K562 (cell line): ENCODE data around the gene NUTF2. TPM values are rescaled to one million over a fixed set of nuclear protein-coding genes. Genes with fewer than 3 reads are reported as not detected.

Source experiments
- ATAC-seq: fragments of 200-7000 bp; cut with Tn5 transposase; 3 replicates; pipeline ENCODE4 v1.9.1; 2020; ENCODE audit warnings: moderate library complexity
- BruUV-seq: library from RNA; stranded (reverse); fragments of 400-500 nt; replicated peaks from 2 replicates; lab custom pipeline; 2021; lab: Mats Ljungman, UMichigan
- CTCF ChIA-PET: fragments of 300-600 bp; formaldehyde crosslinking; extraction: SDS; loops from one replicate; lab custom pipeline; 2021; ENCODE audit warnings: low intra/inter-chr PET ratio; lab: Yijun Ruan, JAX
- POLR2A ChIA-PET: fragments of 300-600, 350-650 bp; sonication (Branson Sonifier 250); formaldehyde crosslinking; extraction: SDS; loops from one replicate; lab custom pipeline; 2021; ENCODE audit warnings: antibody characterized with exemption, inconsistent platforms; lab: Yijun Ruan, JAX
- DNase-seq, 4 experiments: peaks; one replicate each; pipeline versions ENCODE4 v3.0.0 to v3.0.0-alpha.2; 2011 to 2018; ENCODE audit warnings: low spot score in 3 of 4, mixed read lengths in 3 of 4; ENCODE audit errors: extremely low read depth in 1 of 4
- FAIRE-seq: peaks from 2 replicates; lab custom pipeline; 2011; peaks lifted over from hg19 to GRCh38; lab: Jason Lieb, UNC
- H2AFZ ChIP-seq: 2 replicates; pipeline ENCODE4 v1.6.0; 2011; ENCODE audit warnings: low read depth, low read length, control low read depth, inconsistent platforms
- H3K27ac ChIP-seq: fragments of 200-600 bp; 3 replicates; pipeline ENCODE4 v1.8.0; 2011; ENCODE audit warnings: low read depth, mild to moderate bottlenecking, control low read depth, inconsistent platforms, low read length, moderate library complexity, mixed read lengths; ENCODE audit errors: extremely low read depth
- H3K27me3 ChIP-seq, 2 experiments: fragments of 300-600 bp in 1 of 2; 2 replicates in 1 of 2; 3 replicates in 1 of 2; pipeline versions ENCODE4 v1.6.0 to v1.8.0; 2011; ENCODE audit warnings: inconsistent platforms in 2 of 2, low read length in 2 of 2, mild to moderate bottlenecking in 1 of 2, mixed read lengths in 1 of 2, moderate library complexity in 1 of 2; ENCODE audit not compliant: control insufficient read depth in 2 of 2, insufficient read depth in 2 of 2
- H3K36me3 ChIP-seq: fragments of 300-600 bp; 3 replicates; pipeline ENCODE4 v1.8.0; 2011; ENCODE audit warnings: mild to moderate bottlenecking, low read length, inconsistent platforms; ENCODE audit not compliant: control insufficient read depth, insufficient read depth
- H3K4me1 ChIP-seq, 2 experiments: fragments of 200-600 bp in 1 of 2; replicated peaks in 1 of 2; 2 replicates in 1 of 2; 3 replicates in 1 of 2; pipeline versions ENCODE4 v1.5.1 to v1.8.0; 2011; ENCODE audit warnings: inconsistent platforms in 2 of 2, low read length in 2 of 2, mild to moderate bottlenecking in 1 of 2, mixed read lengths in 1 of 2, moderate library complexity in 1 of 2; ENCODE audit not compliant: control insufficient read depth in 2 of 2, insufficient read depth in 2 of 2
- H3K4me2 ChIP-seq: 2 replicates; pipeline ENCODE4 v1.6.1; 2011; ENCODE audit warnings: low read length, control low read depth, inconsistent platforms, mixed read lengths; ENCODE audit not compliant: insufficient read depth
- H3K4me3 ChIP-seq: fragments of 200-600 bp; sonication (generic), shearing (Covaris generic); 2 replicates; pipeline ENCODE4 v1.5.1; 2016; ENCODE audit warnings: control low read depth, inconsistent platforms
- H3K79me2 ChIP-seq: fragments of 200-600 bp; 3 replicates; pipeline ENCODE4 v1.8.0; 2011; ENCODE audit warnings: low read length, inconsistent platforms; ENCODE audit not compliant: control insufficient read depth, insufficient read depth
- H3K9ac ChIP-seq, 2 experiments: 2 replicates each; pipeline versions ENCODE4 v1.6.0 to v1.6.1; 2011; ENCODE audit warnings: low read depth in 2 of 2, low read length in 2 of 2, control low read depth in 1 of 2, inconsistent platforms in 1 of 2, mild to moderate bottlenecking in 1 of 2, mixed read lengths in 1 of 2; ENCODE audit not compliant: insufficient read depth in 1 of 2
- H3K9me1 ChIP-seq: one replicate; pipeline ENCODE4 v1.6.0; 2011; ENCODE audit warnings: inconsistent platforms, mild to moderate bottlenecking, low read length, moderate library complexity; ENCODE audit not compliant: control insufficient read depth, insufficient read depth
- H3K9me3 ChIP-seq: replicated peaks from 2 replicates; pipeline ENCODE4 v1.5.1; 2011; ENCODE audit warnings: low read depth, low read length, inconsistent platforms; ENCODE audit not compliant: control insufficient read depth, insufficient read depth
- H4K20me1 ChIP-seq: replicated peaks from 2 replicates; pipeline ENCODE4 v1.6.1; 2011; ENCODE audit warnings: low read length, inconsistent platforms, mixed read lengths; ENCODE audit not compliant: control insufficient read depth, insufficient read depth
- ARID1B ChIP-seq: fragments of 450-650 bp; IDR thresholded peaks from 2 replicates; pipeline ENCODE4 v1.6.1; 2016; ENCODE audit warnings: antibody characterized with exemption, mild to moderate bottlenecking, inconsistent platforms
- CREBBP ChIP-seq: IDR thresholded peaks from one replicate; pipeline ENCODE4 v1.6.1; 2012; ENCODE audit warnings: low read depth, mild to moderate bottlenecking, control low read depth, inconsistent platforms, low read length
- DPF2 ChIP-seq: fragments of 450-650 bp; IDR thresholded peaks from 2 replicates; pipeline ENCODE4 v1.6.1; 2016
- FOS ChIP-seq: IDR thresholded peaks from 3 replicates; pipeline ENCODE4 v1.6.1; 2011; ENCODE audit not compliant: insufficient read length; ENCODE audit errors: extremely low read depth
- HDAC1 ChIP-seq, 2 experiments: fragments of 450-650 bp; IDR thresholded peaks; 2 replicates each; pipeline ENCODE4 v1.6.1; 2016 to 2017; ENCODE audit warnings: inconsistent platforms in 1 of 2, mild to moderate bottlenecking in 1 of 2, moderate library complexity in 1 of 2
- JUND ChIP-seq, 2 experiments: IDR thresholded peaks; 2 replicates in 1 of 2; 3 replicates in 1 of 2; pipeline ENCODE4 v1.6.1; 2011; ENCODE audit warnings: borderline replicate concordance in 2 of 2, low read depth in 2 of 2, low read length in 2 of 2, improper control_type of control experiment in 1 of 2, missing biosample characterization in 1 of 2, missing genetic modification characterization in 1 of 2, missing genetic modification reagents in 1 of 2
- KLF10 ChIP-seq: fragments of 250-450 bp; sonication (Bioruptor Pico); IDR thresholded peaks from 2 replicates; pipeline ENCODE4 v1.6.1; 2021; ENCODE audit warnings: matching md5 sums
- MAFK ChIP-seq: IDR thresholded peaks from 2 replicates; pipeline ENCODE4 v1.6.1; 2011; ENCODE audit warnings: low read length, improper control_type of control experiment
- SMARCE1 ChIP-seq: fragments of 450-650 bp; IDR thresholded peaks from 2 replicates; pipeline ENCODE4 v1.7.1; 2016; ENCODE audit warnings: mild to moderate bottlenecking
- SP2 ChIP-seq: IDR thresholded peaks from 2 replicates; pipeline ENCODE4 v1.6.1; 2011; ENCODE audit warnings: mild to moderate bottlenecking, low read depth, low read length, moderate library complexity; ENCODE audit not compliant: poor library complexity, severe bottlenecking; ENCODE audit errors: extremely low read depth
- SRSF7 ChIP-seq: fragments of 200-400 bp; formaldehyde crosslinking; optimal IDR thresholded peaks from 2 replicates; pipeline ENCODE3; 2017; ENCODE audit warnings: mild to moderate bottlenecking, low read depth, low read length
- TFAP4 ChIP-seq: sonication (generic); formaldehyde crosslinking; IDR thresholded peaks from 2 replicates; pipeline ENCODE4 v1.8.0; 2022; ENCODE audit warnings: missing genetic modification reagents, mild to moderate bottlenecking, moderate library complexity, borderline replicate concordance
- ZKSCAN8 ChIP-seq: fragments of 200-800 bp; sonication (Bioruptor generic); IDR thresholded peaks from 2 replicates; pipeline ENCODE4 v1.6.1; 2016; ENCODE audit warnings: missing genetic modification characterization, missing compliant biosample characterization
- ZNF146 ChIP-seq: IDR thresholded peaks from one replicate; pipeline ENCODE4 v1.6.1; 2018; ENCODE audit warnings: missing compliant biosample characterization; ENCODE audit not compliant: unreplicated experiment
- WGBS: fragments of 100-300 bp; shearing (Covaris generic); methylation state at CpG from one replicate; pipeline ENCODE4 v1.1.6; 2016; ENCODE audit warnings: low coverage, mixed read lengths; ENCODE audit not compliant: insufficient coverage; ENCODE audit errors: missing lambda C conversion rate; 5-methylcytosine and 5-hydroxymethylcytosine counted together
- in situ Hi-C: fragments of 300-500 bp; cut with MboI; formaldehyde crosslinking; loops from 4 replicates; pipeline ENCODE4 v1.15.0; 2018; ENCODE audit warnings: inconsistent platforms, mixed read lengths
- intact Hi-C: fragments of 100-400 bp; cut with micrococcal nuclease; formaldehyde crosslinking; loops from 2 replicates; pipeline ENCODE4 v1.14.2; 2022
- polyA plus RNA-seq, 8 experiments: library from polyadenylated mRNA; depleted of rRNA in 4 of 8; stranded (reverse) in 5 of 8; unstranded in 3 of 8; fragments of >200 nt; fragmentation: Nextera tagmentation in 2 of 8; fragmentation: Illumina TruSeq in 1 of 8; extraction: Ambion mirVana in 2 of 8; extraction: Trizol in 1 of 8; gene quantifications; 2 replicates each; pipeline versions ENCODE4 v1.2.1 to v1.2.3, GENCODE V29; 2011 to 2014; ENCODE audit warnings: inconsistent platforms in 1 of 8, missing spikeins in 1 of 8
- total RNA-seq, 7 experiments: library from RNA; depleted of rRNA in 6 of 7; stranded (reverse); fragments of >200 nt in 6 of 7; fragmentation: Illumina TruSeq in 2 of 7; extraction: Trizol in 2 of 7; gene quantifications; 2 replicates each; pipeline versions ENCODE4 v1.2.1 to v1.2.3, GENCODE V29; 2011 to 2021; ENCODE audit warnings: low replicate concordance in 1 of 7
- TF ChIP-seq, protein P1 (sequence below): fragments of 450-650 bp; IDR thresholded peaks from 2 replicates; pipeline ENCODE4 v1.6.1; 2016
- TF ChIP-seq, protein P2 (sequence below): sonication (generic); formaldehyde crosslinking; IDR thresholded peaks from 2 replicates; pipeline ENCODE4 v1.8.0; 2022; ENCODE audit warnings: mild to moderate bottlenecking, missing genetic modification reagents, borderline replicate concordance

Gene NUTF2
- total and polyA plus RNA-seq, 9 of the 15 experiments (the other 6 are each of a cell fraction or from before 2014, with no cell fraction given): 106 to 248 (median 147) TPM

- no TSS peak for BruUV-seq
- ATAC-seq: peak; percentile 77
- H3K4me1 ChIP-seq: peaks cover 18 to 29% of the 10 kb centered on the region in 2 experiments
- in situ Hi-C loops (no loop called here), intact Hi-C loops (no loop called here)
- 30% methylated on average over 4 of the region's 4 CpGs for WGBS
- peaks cover 24% of the 10 kb centered on the region for H4K20me1 ChIP-seq
- no peaks in the 10 kb centered on the region for H3K27me3 ChIP-seq
- no peaks in the 10 kb centered on the region for H3K9me3 ChIP-seq
- no peak overlapping the region; the same call in 1 of the 2 replicates for H2AFZ ChIP-seq
- peak overlapping the region; percentile 56; the same call in 2 of the 3 replicates for H3K27ac ChIP-seq
- ChIA-PET POLR2A (interaction anchor here (0.6 to 1.0 kb wide), 4 partner anchors 14 to 73 kb away, joined by 3 to 8 read pairs (median 4); no protein-coding TSS in a partner anchor), CTCF (interaction anchor here (0.5 to 0.7 kb wide), 2 partner anchors 34 to 101 kb away, joined by 4 to 5 read pairs; no protein-coding TSS in a partner anchor)
- H3K36me3 ChIP-seq: no peaks in the 10 kb centered on the region
- FAIRE-seq: peak; percentile 92
- DNase-seq: peak; percentile 66 to 75 (median 71)
- peak overlapping the region in 1 of 2 experiments; percentile 23; a peak in 1 of 4 replicates for H3K9ac ChIP-seq
- no peaks in the 10 kb centered on the region for H3K79me2 ChIP-seq
- no peak overlapping the region for H3K4me3 ChIP-seq
- peak overlapping the region; percentile 3; the same call in 1 of the 2 replicates for H3K4me2 ChIP-seq
- H3K9me1 ChIP-seq: peaks cover 7% of the 10 kb centered on the region
- TF ChIP-seq SP2 (no peak), KLF10 (CRISPR knock-in tag) (no peak), JUND (IDR thresholded peaks at IDR 0.05; ENCODE audit: borderline replicate concordance, low read depth, low read length) (peak; percentile 96), JUND (tag; IDR thresholded peaks at IDR 0.05; ENCODE audit: borderline replicate concordance, low read depth, low read length) (peak; percentile 96), ZKSCAN8 (CRISPR knock-in tag) (no peak), TFAP4 (CRISPR knock-in tag) (no peak), HDAC1 (IDR thresholded peaks at IDR 0.05) (0 out of 4 replicates have a peak, but pooled peaks of 1 of the 2 experiments have one; percentile 25), ARID1B (peak; percentile 67; the same call in 1 of the 2 replicates), CREBBP (no peak), DPF2 (peak; percentile 72), ZNF146 (no peak), FOS (peak; percentile 55), SMARCE1 (peak; percentile 68), MAFK (no peak), SRSF7 (no peak)
- TF ChIP-seq, protein P1, sequence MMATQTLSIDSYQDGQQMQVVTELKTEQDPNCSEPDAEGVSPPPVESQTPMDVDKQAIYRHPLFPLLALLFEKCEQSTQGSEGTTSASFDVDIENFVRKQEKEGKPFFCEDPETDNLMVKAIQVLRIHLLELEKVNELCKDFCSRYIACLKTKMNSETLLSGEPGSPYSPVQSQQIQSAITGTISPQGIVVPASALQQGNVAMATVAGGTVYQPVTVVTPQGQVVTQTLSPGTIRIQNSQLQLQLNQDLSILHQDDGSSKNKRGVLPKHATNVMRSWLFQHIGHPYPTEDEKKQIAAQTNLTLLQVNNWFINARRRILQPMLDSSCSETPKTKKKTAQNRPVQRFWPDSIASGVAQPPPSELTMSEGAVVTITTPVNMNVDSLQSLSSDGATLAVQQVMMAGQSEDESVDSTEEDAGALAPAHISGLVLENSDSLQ: peak; percentile 70
- TF ChIP-seq, protein P2, sequence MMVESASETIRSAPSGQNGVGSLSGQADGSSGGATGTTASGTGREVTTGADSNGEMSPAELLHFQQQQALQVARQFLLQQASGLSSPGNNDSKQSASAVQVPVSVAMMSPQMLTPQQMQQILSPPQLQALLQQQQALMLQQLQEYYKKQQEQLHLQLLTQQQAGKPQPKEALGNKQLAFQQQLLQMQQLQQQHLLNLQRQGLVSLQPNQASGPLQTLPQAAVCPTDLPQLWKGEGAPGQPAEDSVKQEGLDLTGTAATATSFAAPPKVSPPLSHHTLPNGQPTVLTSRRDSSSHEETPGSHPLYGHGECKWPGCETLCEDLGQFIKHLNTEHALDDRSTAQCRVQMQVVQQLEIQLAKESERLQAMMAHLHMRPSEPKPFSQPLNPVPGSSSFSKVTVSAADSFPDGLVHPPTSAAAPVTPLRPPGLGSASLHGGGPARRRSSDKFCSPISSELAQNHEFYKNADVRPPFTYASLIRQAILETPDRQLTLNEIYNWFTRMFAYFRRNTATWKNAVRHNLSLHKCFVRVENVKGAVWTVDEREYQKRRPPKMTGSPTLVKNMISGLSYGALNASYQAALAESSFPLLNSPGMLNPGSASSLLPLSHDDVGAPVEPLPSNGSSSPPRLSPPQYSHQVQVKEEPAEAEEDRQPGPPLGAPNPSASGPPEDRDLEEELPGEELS: no peak
Observed at GRCh38 chr16:67917852-67918236, 71.1 kb downstream of the NUTF2 start.
